NB4 (cell line): ENCODE measurements around the gene ASIC3.

ENCODE experiments used
- CTCF ChIP-seq: IDR thresholded peaks from one replicate; pipeline ENCODE4 v1.5.1; 2012; ENCODE audit warnings: low read depth, low read length
- MAX ChIP-seq: IDR thresholded peaks from 2 replicates; pipeline ENCODE4 v1.6.1; 2011; ENCODE audit warnings: low read depth, low read length
- POLR2A ChIP-seq: IDR thresholded peaks from 2 replicates; pipeline ENCODE4 v1.6.1; 2011; ENCODE audit warnings: mild to moderate bottlenecking; ENCODE audit not compliant: insufficient read length; ENCODE audit errors: extremely low read depth

GRCh38 chr7:151062399-151063211 is 14.3 kb downstream of the ASIC3 start:
- TF ChIP-seq CTCF: no peak
- TF ChIP-seq POLR2A: no peak
- no peak for TF ChIP-seq MAX
